Measurements from ENCODE around the gene GTF2H2C. TPM values are rescaled to one million over a fixed set of nuclear protein-coding genes. Genes with fewer than 3 reads are reported as not detected.
A peak's percentile ranks its signal among the peaks of the same experiment; 100 is the strongest.
"Not testable (repeated sequence)": the region's sequence is repeated elsewhere in the genome, so short reads cannot be mapped to it uniquely, and the experiment has no call there.

The GTF2H2C gene
- total and polyA plus RNA-seq, 10 of the 15 experiments (the other 5 are each of a cell fraction or from before 2014, with no cell fraction given) = 55.1 to 103 (median 78.9) TPM

DNA sequence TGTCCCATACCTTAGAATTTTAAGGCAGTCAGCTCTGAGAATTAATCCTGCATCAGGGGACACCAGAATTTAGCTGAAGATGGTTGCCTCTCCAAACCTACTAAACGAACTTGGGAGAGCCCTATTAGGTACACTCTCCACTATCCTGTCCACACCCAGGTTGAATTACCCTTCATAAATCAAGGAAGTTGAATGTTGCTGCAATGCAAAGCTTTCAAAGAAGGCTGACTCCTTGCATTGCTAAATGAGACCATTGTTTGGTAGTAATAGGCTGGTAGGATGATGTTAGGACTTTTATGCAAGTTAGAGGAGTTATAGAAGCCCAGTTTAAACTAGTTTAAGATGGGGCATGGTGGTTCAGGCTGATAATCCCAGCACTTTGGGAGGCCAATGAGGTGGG lies 18.6 kb upstream of the GTF2H2C start:
- intact Hi-C loops (cut with micrococcal nuclease; ENCODE audit: unreplicated experiment); H3K4me2 ChIP-seq (ENCODE audit: control insufficient read depth, insufficient read depth); RAD21 ChIA-PET (ENCODE audit: unreplicated experiment); H3K27ac ChIP-seq (ENCODE audit: control insufficient read depth, insufficient read depth); H3K4me3 ChIP-seq; POLR2A ChIA-PET; in situ Hi-C loops (cut with MboI); FAIRE-seq; H3K27me3 ChIP-seq (replicated peaks in 1 of 2; ENCODE audit: control insufficient read depth in 2 of 2, insufficient read depth in 2 of 2, low read length in 1 of 2); H3K79me2 ChIP-seq (ENCODE audit: control insufficient read depth, insufficient read depth, low read length); SMC1A ChIA-PET (ENCODE audit: uncharacterized antibody, unreplicated experiment); H3K36me3 ChIP-seq (ENCODE audit: control insufficient read depth in 2 of 2, insufficient read depth in 2 of 2, low read length in 1 of 2); H3K9me3 ChIP-seq (replicated peaks; ENCODE audit: control insufficient read depth, insufficient read depth, low read length); H2AFZ ChIP-seq (ENCODE audit: control insufficient read depth, low read depth, low read length); DNase-seq (ENCODE audit: low read depth, low spot score); CTCF ChIA-PET; H4K20me1 ChIP-seq (ENCODE audit: control insufficient read depth, insufficient read depth); ATAC-seq; H3K9ac ChIP-seq (ENCODE audit: control insufficient read depth, insufficient read depth, low read length); H3K4me1 ChIP-seq (ENCODE audit: control insufficient read depth, insufficient read depth, low read length); BruUV-seq (replicated peaks): not testable (repeated sequence)
- WGBS (ENCODE audit: insufficient coverage, insufficient replicate concordance, low lambda C conversion rate, missing lambda C conversion rate) = no CpG with 5 or more reads among the region's 1 CpG

DNA sequence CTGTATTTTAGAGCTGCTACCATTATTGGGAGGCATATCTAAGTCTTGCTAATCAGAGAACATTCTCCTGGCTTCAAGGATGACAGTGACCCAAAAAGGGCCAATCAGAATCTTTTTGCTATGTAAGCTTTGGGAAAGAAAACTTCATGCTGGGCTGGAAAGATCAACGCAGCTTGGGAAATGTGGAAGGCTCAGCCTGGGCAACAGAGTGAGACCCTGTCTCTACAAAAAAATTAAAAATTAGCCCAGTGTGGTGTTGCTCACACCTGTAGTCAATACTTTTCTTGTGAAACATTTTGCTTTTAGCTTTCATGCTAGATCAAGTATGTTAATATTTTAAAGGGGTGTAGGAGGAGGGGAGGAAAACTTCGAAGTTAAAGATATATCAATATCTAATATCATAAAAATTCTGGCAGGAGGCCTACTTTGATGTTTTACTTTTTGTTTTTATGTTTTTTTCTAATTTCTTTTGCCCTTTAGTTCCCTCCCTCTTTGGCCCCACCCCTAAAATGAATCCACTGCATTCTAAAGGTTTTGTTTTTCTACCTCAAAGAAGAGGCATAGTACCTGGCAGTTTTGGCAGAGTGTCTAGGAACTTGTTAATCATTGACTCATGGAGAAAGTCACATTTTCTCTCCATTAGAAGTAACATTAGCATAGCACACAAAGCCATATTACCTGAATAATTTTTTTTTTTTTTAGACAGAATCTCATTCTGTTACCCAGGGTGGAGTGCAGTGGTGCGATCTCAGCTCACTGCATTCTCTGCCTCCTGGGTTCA lies 17.0 kb upstream of the GTF2H2C start:
- in situ Hi-C loops (cut with MboI); H3K4me3 ChIP-seq; H3K4me1 ChIP-seq (ENCODE audit: control insufficient read depth, insufficient read depth, low read length); POLR2A ChIA-PET; SMC1A ChIA-PET (ENCODE audit: uncharacterized antibody, unreplicated experiment); FAIRE-seq; intact Hi-C loops (cut with micrococcal nuclease; ENCODE audit: unreplicated experiment); DNase-seq (ENCODE audit: low read depth, low spot score); H3K9ac ChIP-seq (ENCODE audit: control insufficient read depth, insufficient read depth, low read length); H3K4me2 ChIP-seq (ENCODE audit: control insufficient read depth, insufficient read depth); H3K27me3 ChIP-seq (replicated peaks in 1 of 2; ENCODE audit: control insufficient read depth in 2 of 2, insufficient read depth in 2 of 2, low read length in 1 of 2); H3K27ac ChIP-seq (ENCODE audit: control insufficient read depth, insufficient read depth); RAD21 ChIA-PET (ENCODE audit: unreplicated experiment); H3K9me3 ChIP-seq (replicated peaks; ENCODE audit: control insufficient read depth, insufficient read depth, low read length); CTCF ChIA-PET; H4K20me1 ChIP-seq (ENCODE audit: control insufficient read depth, insufficient read depth); H3K36me3 ChIP-seq (ENCODE audit: control insufficient read depth in 2 of 2, insufficient read depth in 2 of 2, low read length in 1 of 2); ATAC-seq; H2AFZ ChIP-seq (ENCODE audit: control insufficient read depth, low read depth, low read length); H3K79me2 ChIP-seq (ENCODE audit: control insufficient read depth, insufficient read depth, low read length): not testable (repeated sequence)
- TSS peak; percentile 47 for BruUV-seq (replicated peaks)
- WGBS (ENCODE audit: insufficient coverage, insufficient replicate concordance, low lambda C conversion rate, missing lambda C conversion rate) = no CpG with 5 or more reads among the region's 3 CpGs

GRCh38 chr5:69544602-69545001 lies 15.4 kb upstream of the GTF2H2C start:
- FAIRE-seq; H3K36me3 ChIP-seq (ENCODE audit: control insufficient read depth in 2 of 2, insufficient read depth in 2 of 2, low read length in 1 of 2); intact Hi-C loops (cut with micrococcal nuclease; ENCODE audit: unreplicated experiment); H3K4me1 ChIP-seq (ENCODE audit: control insufficient read depth, insufficient read depth, low read length); H2AFZ ChIP-seq (ENCODE audit: control insufficient read depth, low read depth, low read length); H3K27ac ChIP-seq (ENCODE audit: control insufficient read depth, insufficient read depth); CTCF ChIA-PET; H3K79me2 ChIP-seq (ENCODE audit: control insufficient read depth, insufficient read depth, low read length); DNase-seq (ENCODE audit: low read depth, low spot score); H3K9ac ChIP-seq (ENCODE audit: control insufficient read depth, insufficient read depth, low read length); BruUV-seq (replicated peaks); H3K4me3 ChIP-seq; H3K4me2 ChIP-seq (ENCODE audit: control insufficient read depth, insufficient read depth); in situ Hi-C loops (cut with MboI); POLR2A ChIA-PET; RAD21 ChIA-PET (ENCODE audit: unreplicated experiment); SMC1A ChIA-PET (ENCODE audit: uncharacterized antibody, unreplicated experiment); ATAC-seq; H3K9me3 ChIP-seq (replicated peaks; ENCODE audit: control insufficient read depth, insufficient read depth, low read length); H3K27me3 ChIP-seq (replicated peaks in 1 of 2; ENCODE audit: control insufficient read depth in 2 of 2, insufficient read depth in 2 of 2, low read length in 1 of 2); H4K20me1 ChIP-seq (ENCODE audit: control insufficient read depth, insufficient read depth): not testable (repeated sequence)
- no CpG with 5 or more reads among the region's 7 CpGs for WGBS (ENCODE audit: insufficient coverage, insufficient replicate concordance, low lambda C conversion rate, missing lambda C conversion rate)

GRCh38 chr5:69560587-69561431 lies 818 bp downstream of the GTF2H2C start:
- FAIRE-seq; RAD21 ChIA-PET (ENCODE audit: unreplicated experiment); H4K20me1 ChIP-seq (ENCODE audit: control insufficient read depth, insufficient read depth); in situ Hi-C loops (cut with MboI); H2AFZ ChIP-seq (ENCODE audit: control insufficient read depth, low read depth, low read length); H3K9me3 ChIP-seq (replicated peaks; ENCODE audit: control insufficient read depth, insufficient read depth, low read length); H3K4me1 ChIP-seq (ENCODE audit: control insufficient read depth, insufficient read depth, low read length); BruUV-seq (replicated peaks); DNase-seq (ENCODE audit: low read depth, low spot score); H3K36me3 ChIP-seq (ENCODE audit: control insufficient read depth in 2 of 2, insufficient read depth in 2 of 2, low read length in 1 of 2); H3K79me2 ChIP-seq (ENCODE audit: control insufficient read depth, insufficient read depth, low read length); intact Hi-C loops (cut with micrococcal nuclease; ENCODE audit: unreplicated experiment); H3K9ac ChIP-seq (ENCODE audit: control insufficient read depth, insufficient read depth, low read length); POLR2A ChIA-PET; CTCF ChIA-PET; H3K27me3 ChIP-seq (replicated peaks in 1 of 2; ENCODE audit: control insufficient read depth in 2 of 2, insufficient read depth in 2 of 2, low read length in 1 of 2): not testable (repeated sequence)
- SMC1A ChIA-PET (ENCODE audit: uncharacterized antibody, unreplicated experiment) = interaction anchor here (0.9 kb wide), 1 partner anchor 371 kb away, joined by 3 read pairs; no protein-coding TSS in a partner anchor
- H3K4me3 ChIP-seq = peak overlapping the region; percentile 84
- peak overlapping the region; percentile 62 for H3K4me2 ChIP-seq (ENCODE audit: control insufficient read depth, insufficient read depth)
- WGBS (ENCODE audit: insufficient coverage, insufficient replicate concordance, low lambda C conversion rate, missing lambda C conversion rate) = 13% methylated on average over 20 of the region's 31 CpGs
- ATAC-seq = peak; percentile 6
- H3K27ac ChIP-seq (ENCODE audit: control insufficient read depth, insufficient read depth) = 0 out of 2 replicates have a peak overlapping the region, but pooled peaks have one; percentile 31
